Measurements from ENCODE around the gene UPK3B. TPM values are rescaled to one million over a fixed set of nuclear protein-coding genes. Genes with fewer than 3 reads are reported as not detected.

Gene UPK3B
- not detected in 2 replicates for polyA plus RNA-seq

DNA sequence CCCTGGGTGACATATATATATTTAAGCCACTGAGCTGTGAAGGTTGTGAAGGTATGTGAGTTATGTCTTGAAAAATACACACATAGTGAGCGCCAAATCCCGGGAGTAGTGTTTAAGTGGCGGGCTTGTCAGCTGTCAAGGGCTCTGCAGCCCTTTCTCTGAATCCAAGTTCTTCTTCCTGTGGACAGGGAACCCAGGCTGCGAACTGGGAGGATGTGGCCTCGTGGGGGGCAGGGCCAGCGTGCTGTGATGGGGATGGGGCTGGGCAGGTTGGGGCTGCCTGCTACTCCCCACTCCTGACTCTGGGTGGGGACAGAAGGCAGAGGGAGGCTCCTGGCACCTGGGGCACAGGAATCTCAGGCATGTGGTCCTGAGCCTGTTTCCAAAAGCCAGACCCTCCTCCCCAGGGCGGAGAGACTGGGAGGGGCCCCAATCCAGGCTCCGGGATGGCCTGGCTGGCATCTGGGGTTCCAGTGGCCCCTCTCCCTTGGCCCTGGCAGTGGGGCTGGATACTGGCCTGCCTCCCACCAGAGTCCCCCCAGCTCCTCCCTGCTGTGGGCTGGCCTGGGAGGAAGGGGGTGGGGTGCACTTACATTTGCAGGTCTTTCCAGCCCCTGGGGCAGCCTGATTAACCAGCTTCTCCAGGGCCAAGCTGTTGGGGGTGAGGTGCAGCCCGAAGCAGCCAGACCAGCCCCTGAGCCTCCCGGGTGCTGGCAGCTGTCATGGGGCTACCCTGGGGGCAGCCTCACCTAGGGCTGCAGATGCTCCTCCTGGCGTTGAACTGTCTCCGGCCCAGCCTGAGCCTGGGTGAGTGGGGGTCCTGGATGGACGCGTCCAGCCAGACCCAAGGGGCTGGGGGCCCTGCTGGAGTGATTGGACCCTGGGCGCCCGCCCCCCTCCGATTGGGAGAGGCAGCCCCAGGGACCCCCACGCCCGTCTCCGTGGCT, at the start of gene UPK3B:
Gene UPK3B, plus strand, starts transcription at position 622 of the 947 bp plus-strand sequence. Its CDS starts 101 bp downstream, at position 723.

GRCh38 chr7:76461464-76462101, 48.8 kb upstream of the UPK3B start, which contains the start of gene DTX2:
TSS of gene DTX2 (plus strand) at chr7:76461709. CDS start at chr7:76480510, 18,801 bp downstream.

DNA sequence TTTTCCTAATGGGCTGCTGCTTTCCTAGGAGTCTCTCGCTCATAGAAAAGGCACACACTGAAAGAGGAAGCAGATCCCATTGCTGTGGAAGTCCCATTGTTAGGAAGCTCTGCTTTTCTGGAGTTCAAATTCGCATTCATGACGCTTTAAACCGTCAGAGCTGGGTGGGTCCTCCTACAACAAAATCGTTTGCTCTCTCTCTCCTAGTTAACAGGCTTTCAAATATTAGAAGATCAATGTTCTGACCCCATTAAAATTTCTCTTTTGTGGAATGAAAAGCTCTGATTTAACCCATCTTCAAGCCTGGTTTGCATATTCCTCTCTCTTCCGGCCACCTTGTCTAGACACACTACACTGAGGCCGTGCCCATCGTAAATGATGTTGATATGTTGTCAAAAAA, 32.8 kb downstream of the UPK3B start, which contains the start of gene SPDYE16:
Gene SPDYE16, minus strand, starts transcription at position 101 of the 400 bp plus-strand sequence. CDS start 1,838 bp downstream, outside the sequence.

Other genes starting within 250 kb of the UPK3B start
- 120 and 300 TPM in 2 replicates for gene HSPB1, start 207.9 kb upstream of the UPK3B start, polyA plus RNA-seq
- gene YWHAG, start 151.6 kb upstream of the UPK3B start, polyA plus RNA-seq = 196 and 223 TPM in 2 replicates
- gene SSC4D, start 100.9 kb upstream of the UPK3B start, polyA plus RNA-seq = 0.32 and 0.40 TPM in 2 replicates
- gene ZP3, start 85.6 kb upstream of the UPK3B start, polyA plus RNA-seq = not detected in 2 replicates
- gene DTX2, start 48.8 kb upstream of the UPK3B start, polyA plus RNA-seq = 0.49 TPM in 1 of 2 replicates, not detected in the other
- gene SPDYE16, start 32.7 kb downstream of the UPK3B start, polyA plus RNA-seq = 0.38 and 0.51 TPM in 2 replicates
- 4.7 and 5.1 TPM in 2 replicates for gene POMZP3, start 116.7 kb downstream of the UPK3B start, polyA plus RNA-seq